ENCODE measurements around the gene NEGR1. TPM values are rescaled to one million over a fixed set of nuclear protein-coding genes. Genes with fewer than 3 reads are reported as not detected.

The NEGR1 gene
- total RNA-seq, 2 donors from 2014 or later: not detected

GRCh38 chr1:72064196-72065075, 217.9 kb downstream of the NEGR1 start:
- Mint-ChIP-seq H3K9me3 (peaks cover 8% of the 10 kb centered on the region), H3K4me3 (no peak overlapping the region), H3K36me3 (no peaks in the 10 kb centered on the region), H3K27ac (no peak overlapping the region), H3K27me3 (no peaks in the 10 kb centered on the region), H3K4me1 (ENCODE audit: low read depth in 2 of 2) (no peaks in the 10 kb centered on the region)
- no peak for DNase-seq (ENCODE audit: low spot score)
- no peak for ATAC-seq

GRCh38 chr1:72063364-72064044, 218.8 kb downstream of the NEGR1 start:
- Mint-ChIP-seq H3K4me1 (ENCODE audit: low read depth in 2 of 2) (no peaks in the 10 kb centered on the region), H3K36me3 (no peaks in the 10 kb centered on the region), H3K9me3 (peaks cover 6% of the 10 kb centered on the region), H3K4me3 (no peak overlapping the region), H3K27me3 (no peaks in the 10 kb centered on the region), H3K27ac (no peak overlapping the region)
- DNase-seq (ENCODE audit: low spot score) (no peak), ATAC-seq (no peak)

GRCh38 chr1:72062584-72062983, 219.8 kb downstream of the NEGR1 start:
- DNase-seq (ENCODE audit: low spot score): no peak
- no peaks in the 10 kb centered on the region for H3K36me3 Mint-ChIP-seq
- no peaks in the 10 kb centered on the region for H3K4me1 Mint-ChIP-seq (ENCODE audit: low read depth in 2 of 2)
- H3K27me3 Mint-ChIP-seq: no peaks in the 10 kb centered on the region
- ATAC-seq: no peak
- peaks cover 6% of the 10 kb centered on the region for H3K9me3 Mint-ChIP-seq
- H3K27ac Mint-ChIP-seq: no peak overlapping the region
- H3K4me3 Mint-ChIP-seq: no peak overlapping the region

GRCh38 chr1:72060466-72061245, 221.7 kb downstream of the NEGR1 start:
- Mint-ChIP-seq H3K4me1 (ENCODE audit: low read depth in 2 of 2) (no peaks in the 10 kb centered on the region), H3K27me3 (no peaks in the 10 kb centered on the region), H3K4me3 (no peak overlapping the region), H3K36me3 (no peaks in the 10 kb centered on the region), H3K9me3 (peaks cover 6% of the 10 kb centered on the region), H3K27ac (no peak overlapping the region)
- DNase-seq (ENCODE audit: low spot score) (no peak), ATAC-seq (no peak)

GRCh38 chr1:72056516-72056915, 225.8 kb downstream of the NEGR1 start:
- ATAC-seq: no peak
- Mint-ChIP-seq H3K36me3 (no peaks in the 10 kb centered on the region), H3K9me3 (no peaks in the 10 kb centered on the region), H3K4me1 (ENCODE audit: low read depth in 2 of 2) (no peaks in the 10 kb centered on the region), H3K4me3 (no peak overlapping the region), H3K27ac (no peak overlapping the region), H3K27me3 (no peaks in the 10 kb centered on the region)
- no peak for DNase-seq (ENCODE audit: low spot score)

- Mint-ChIP-seq H3K9me3 (peaks cover 4% of the 10 kb centered on the region), H3K27me3 (no peaks in the 10 kb centered on the region), H3K4me1 (ENCODE audit: low read depth in 2 of 2) (no peaks in the 10 kb centered on the region), H3K4me3 (no peak overlapping the region), H3K27ac (no peak overlapping the region), H3K36me3 (no peaks in the 10 kb centered on the region)
- no peak for ATAC-seq
- no peak for DNase-seq (ENCODE audit: low spot score)
These were observed 230.8 kb downstream of the NEGR1 start for GRCh38 chr1:72051538-72051937.

- H3K27me3 Mint-ChIP-seq: no peaks in the 10 kb centered on the region
- DNase-seq (ENCODE audit: low spot score): no peak
- no peaks in the 10 kb centered on the region for H3K4me1 Mint-ChIP-seq (ENCODE audit: low read depth in 2 of 2)
- H3K27ac Mint-ChIP-seq: no peak overlapping the region
- no peak for ATAC-seq
- H3K9me3 Mint-ChIP-seq: peaks cover 4% of the 10 kb centered on the region
- no peak overlapping the region for H3K4me3 Mint-ChIP-seq
- H3K36me3 Mint-ChIP-seq: no peaks in the 10 kb centered on the region
These were observed 231.8 kb downstream of the NEGR1 start for GRCh38 chr1:72050551-72050950.

- no peak overlapping the region for H3K4me3 Mint-ChIP-seq
- no peaks in the 10 kb centered on the region for H3K27me3 Mint-ChIP-seq
These were observed 244.5 kb downstream of the NEGR1 start for GRCh38 chr1:72037745-72038343.

GRCh38 chr1:72034827-72035226, 247.5 kb downstream of the NEGR1 start:
- no peaks in the 10 kb centered on the region for H3K36me3 Mint-ChIP-seq

More at GRCh38 chr1:72037745-72038343, 244.5 kb downstream of the NEGR1 start:
- H3K4me1 Mint-ChIP-seq (ENCODE audit: low read depth in 2 of 2): no peaks in the 10 kb centered on the region
- H3K36me3 Mint-ChIP-seq: no peaks in the 10 kb centered on the region
- H3K9me3 Mint-ChIP-seq: no peaks in the 10 kb centered on the region
- DNase-seq (ENCODE audit: low spot score): no peak
- no peak for ATAC-seq
- H3K27ac Mint-ChIP-seq: no peak overlapping the region

GRCh38 chr1:72023063-72023930, 259.0 kb downstream of the NEGR1 start:
- Mint-ChIP-seq H3K4me3 (no peak overlapping the region), H3K36me3 (peaks cover 7% of the 10 kb centered on the region), H3K4me1 (ENCODE audit: low read depth in 2 of 2) (no peaks in the 10 kb centered on the region), H3K27ac (no peak overlapping the region), H3K9me3 (peaks cover 8% of the 10 kb centered on the region), H3K27me3 (no peaks in the 10 kb centered on the region)
- DNase-seq (ENCODE audit: low spot score) (no peak), ATAC-seq (no peak)

More at GRCh38 chr1:72034827-72035226, 247.5 kb downstream of the NEGR1 start:
- Mint-ChIP-seq H3K27ac (no peak overlapping the region), H3K27me3 (no peaks in the 10 kb centered on the region), H3K9me3 (peaks cover 4% of the 10 kb centered on the region), H3K4me3 (no peak overlapping the region), H3K4me1 (ENCODE audit: low read depth in 2 of 2) (no peaks in the 10 kb centered on the region)
- ATAC-seq (no peak), DNase-seq (ENCODE audit: low spot score) (no peak)

GRCh38 chr1:72018562-72018961, 263.8 kb downstream of the NEGR1 start:
- no peak for ATAC-seq
- no peaks in the 10 kb centered on the region for H3K36me3 Mint-ChIP-seq
- no peak overlapping the region for H3K27ac Mint-ChIP-seq
- no peak for DNase-seq (ENCODE audit: low spot score)
- no peaks in the 10 kb centered on the region for H3K4me1 Mint-ChIP-seq (ENCODE audit: low read depth in 2 of 2)
- no peaks in the 10 kb centered on the region for H3K27me3 Mint-ChIP-seq
- H3K4me3 Mint-ChIP-seq: no peak overlapping the region
- no peaks in the 10 kb centered on the region for H3K9me3 Mint-ChIP-seq

GRCh38 chr1:72015006-72015405, 267.3 kb downstream of the NEGR1 start:
- Mint-ChIP-seq H3K9me3 (peaks cover 5% of the 10 kb centered on the region), H3K27ac (no peak overlapping the region), H3K27me3 (no peaks in the 10 kb centered on the region), H3K36me3 (no peaks in the 10 kb centered on the region), H3K4me1 (ENCODE audit: low read depth in 2 of 2) (no peaks in the 10 kb centered on the region), H3K4me3 (no peak overlapping the region)
- no peak for DNase-seq (ENCODE audit: low spot score)
- ATAC-seq: no peak

GRCh38 chr1:72013161-72013560, 269.2 kb downstream of the NEGR1 start:
- Mint-ChIP-seq H3K36me3 (no peaks in the 10 kb centered on the region), H3K9me3 (peaks cover 5% of the 10 kb centered on the region), H3K4me1 (ENCODE audit: low read depth in 2 of 2) (peaks cover 0 to 2% of the 10 kb centered on the region in 2 donors), H3K27ac (no peak overlapping the region), H3K4me3 (no peak overlapping the region), H3K27me3 (no peaks in the 10 kb centered on the region)
- DNase-seq (ENCODE audit: low spot score) (no peak), ATAC-seq (no peak)

Data from natural killer cell treated with Interleukin-12 subunit alpha and Interleukin-12 subunit beta and Interleukin-15 and Interleukin-18, amount 100 ng/mL, for 72 hours (primary cell).